Esophagus muscularis mucosa (tissue), 4 donors: ENCODE data around the gene HBZ. TPM values are rescaled to one million over a fixed set of nuclear protein-coding genes. Genes with fewer than 3 reads are reported as not detected.

Experiments used
- DNase-seq: peaks from one replicate; pipeline ENCODE4 v3.0.0-alpha.2; 2017; ENCODE audit errors: extremely low spot score
- H3K27ac ChIP-seq, 4 donors: fragments of 200-600 bp; sonication (generic); replicated peaks in 1 of 4; 1 replicate in 3 of 4; 2 replicates in 1 of 4; pipeline ENCODE4 v1.5.1; 2016 to 2019; ENCODE audit warnings: mild to moderate bottlenecking in 1 of 4
- H3K27me3 ChIP-seq, 4 donors: fragments of 200-600 bp; sonication (generic); one replicate each; pipeline versions ENCODE4 v1.5.1 to v1.6.0; 2016 to 2019
- H3K36me3 ChIP-seq, 4 donors: fragments of 200-600 bp; sonication (generic); one replicate each; pipeline ENCODE4 v1.5.1; 2016 to 2019
- H3K4me1 ChIP-seq, 4 donors: fragments of 200-600 bp; sonication (generic); one replicate each; pipeline ENCODE4 v1.5.1; 2016 to 2019
- H3K4me3 ChIP-seq, 4 donors: fragments of 200-600 bp; sonication (generic); 1 replicate in 2 of 4; 2 replicates in 2 of 4; pipeline ENCODE4 v1.5.1; 2016 to 2019; ENCODE audit warnings: mild to moderate bottlenecking in 4 of 4, moderate library complexity in 1 of 4
- H3K9me3 ChIP-seq, 4 donors: fragments of 200-600 bp; sonication (generic); 1 replicate in 3 of 4; 2 replicates in 1 of 4; pipeline ENCODE4 v1.5.1; 2016 to 2019
- CTCF ChIP-seq, 3 experiments: fragments of 200-600 bp in 2 of 3; fragments of 450-650 bp in 1 of 3; sonication (generic) in 2 of 3; IDR thresholded peaks; one replicate each; pipeline ENCODE4 v1.5.1; 2017 to 2019; ENCODE audit warnings: antibody characterized with exemption in 3 of 3, mild to moderate bottlenecking in 2 of 3, moderate library complexity in 1 of 3
- EP300 ChIP-seq: sonication (generic); formaldehyde crosslinking; IDR thresholded peaks from one replicate; pipeline ENCODE4 v1.6.1; 2017; ENCODE audit warnings: antibody characterized with exemption
- POLR2A ChIP-seq: fragments of 450-650 bp; IDR thresholded peaks from one replicate; pipeline ENCODE4 v1.6.1; 2017; ENCODE audit warnings: antibody characterized with exemption, moderate library complexity, mild to moderate bottlenecking, low read depth
- POLR2AphosphoS5 ChIP-seq, 2 donors: sonication (generic); formaldehyde crosslinking; IDR thresholded peaks; one replicate each; pipeline ENCODE4 v1.6.1; 2017; ENCODE audit warnings: antibody characterized with exemption in 2 of 2
- WGBS: methylation state at CpG from one replicate; pipeline ENCODE4 v1.1.5; 2018; 5-methylcytosine and 5-hydroxymethylcytosine counted together
- intact Hi-C: fragments of 100-400 bp; cut with DNase I; formaldehyde crosslinking; loops from one replicate; pipeline ENCODE4 v1.15.1; 2023
- total RNA-seq, 4 donors: library from RNA; depleted of rRNA; stranded (reverse); fragments of >200 nt; gene quantifications; one replicate each; pipeline versions ENCODE4 v1.1.0 to v1.2.1, GENCODE V29; 2016

HBZ gene
- total RNA-seq, 4 donors from 2014 or later = not detected

DNA sequence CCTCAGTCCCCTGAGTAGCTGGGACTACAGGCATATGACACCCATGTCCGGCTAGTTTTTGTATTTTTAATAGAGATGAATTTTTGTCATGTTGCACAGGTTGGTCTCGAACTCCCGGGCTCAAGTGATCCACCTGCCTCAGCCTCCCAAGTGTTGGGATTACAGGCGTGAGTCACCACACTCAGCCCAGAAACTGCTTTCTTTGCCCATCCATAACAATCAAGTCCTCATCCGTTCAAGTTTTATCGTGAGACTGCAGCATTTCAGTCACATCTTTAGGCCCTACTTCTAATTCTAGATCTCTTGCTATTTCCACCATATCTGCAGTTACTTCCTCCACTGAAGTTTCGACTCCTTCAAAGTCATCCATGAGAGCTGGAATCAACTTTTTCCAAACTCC is 20.3 kb upstream of the HBZ start:
- H3K4me3 ChIP-seq = no peak overlapping the region
- intact Hi-C loops = no loop called here
- no peak for TF ChIP-seq POLR2A
- no peak for TF ChIP-seq POLR2AphosphoS5 (IDR thresholded peaks at IDR 0.05)
- TF ChIP-seq CTCF (IDR thresholded peaks at IDR 0.05) = no peak
- no peak for TF ChIP-seq EP300

DNA sequence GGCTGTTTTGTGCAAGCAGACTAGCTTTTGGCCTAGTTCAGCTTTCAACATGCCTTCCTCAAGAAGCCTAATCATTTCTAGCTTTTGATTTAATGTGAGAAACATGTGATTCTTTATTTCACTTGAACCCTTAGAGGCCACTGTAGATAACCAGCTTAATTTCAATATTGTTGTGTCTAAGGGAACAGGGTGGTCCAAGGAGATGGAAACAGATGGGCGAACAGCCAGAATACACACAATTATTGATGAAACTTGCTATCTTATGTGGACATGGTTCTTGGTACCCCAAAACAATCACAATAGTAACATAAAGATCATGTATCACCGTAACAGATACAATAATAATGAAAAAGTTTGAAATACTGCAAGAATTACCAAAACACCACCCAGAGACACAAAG is 18.7 kb upstream of the HBZ start:
- no peak overlapping the region for H3K27ac ChIP-seq
- H3K27me3 ChIP-seq = no peaks in the 10 kb centered on the region
- intact Hi-C loops = no loop called here
- H3K4me1 ChIP-seq = peaks cover 6 to 10% (median 9%) of the 10 kb centered on the region in 4 donors
- TF ChIP-seq POLR2A (no peak), EP300 (no peak), POLR2AphosphoS5 (IDR thresholded peaks at IDR 0.05) (no peak), CTCF (IDR thresholded peaks at IDR 0.05) (no peak)
- H3K36me3 ChIP-seq = peaks cover 0 to 13% (median 2%) of the 10 kb centered on the region in 4 donors
- H3K9me3 ChIP-seq = no peaks in the 10 kb centered on the region
- no peak overlapping the region for H3K4me3 ChIP-seq
- 98% methylated on average over 2 of the region's 2 CpGs for WGBS
- no peak for DNase-seq

More for the DNA sequence above, 20.3 kb upstream of the HBZ start:
- Histone ChIP-seq H3K9me3 (no peaks in the 10 kb centered on the region), H3K27ac (no peak overlapping the region), H3K4me1 (peaks cover 0 to 2% (median 1%) of the 10 kb centered on the region in 4 donors), H3K36me3 (peaks cover 0 to 13% (median 2%) of the 10 kb centered on the region in 4 donors), H3K27me3 (no peaks in the 10 kb centered on the region)
- 96% methylated on average over 7 of the region's 7 CpGs for WGBS
- no peak for DNase-seq

GRCh38 chr16:138049-138417 is 14.4 kb upstream of the HBZ start:
- Histone ChIP-seq H3K27me3 (peaks cover 0 to 7% (median 0%) of the 10 kb centered on the region in 4 donors), H3K4me3 (peak overlapping the region; percentile 71 to 89 (median 72)), H3K27ac (peak overlapping the region; percentile 79 to 88 (median 87)), H3K4me1 (peaks cover 6 to 17% (median 12%) of the 10 kb centered on the region in 4 donors), H3K36me3 (no peaks in the 10 kb centered on the region), H3K9me3 (no peaks in the 10 kb centered on the region)
- DNase-seq = no peak
- intact Hi-C loops = no loop called here
- WGBS = 3% methylated on average over 14 of the region's 30 CpGs
- TF ChIP-seq POLR2AphosphoS5 (IDR thresholded peaks at IDR 0.05) (no peak), EP300 (no peak), CTCF (IDR thresholded peaks at IDR 0.05) (no peak), POLR2A (no peak)

GRCh38 chr16:140175-140857 is 12.1 kb upstream of the HBZ start:
- Histone ChIP-seq H3K36me3 (no peaks in the 10 kb centered on the region), H3K27ac (no peak overlapping the region), H3K9me3 (no peaks in the 10 kb centered on the region), H3K4me3 (no peak overlapping the region), H3K27me3 (peaks cover 0 to 11% (median 2%) of the 10 kb centered on the region in 4 donors), H3K4me1 (peaks cover 6 to 17% (median 12%) of the 10 kb centered on the region in 4 donors)
- DNase-seq = no peak
- intact Hi-C loops = no loop called here
- 71% methylated on average over 10 of the region's 10 CpGs for WGBS
- TF ChIP-seq EP300 = no peak

DNA sequence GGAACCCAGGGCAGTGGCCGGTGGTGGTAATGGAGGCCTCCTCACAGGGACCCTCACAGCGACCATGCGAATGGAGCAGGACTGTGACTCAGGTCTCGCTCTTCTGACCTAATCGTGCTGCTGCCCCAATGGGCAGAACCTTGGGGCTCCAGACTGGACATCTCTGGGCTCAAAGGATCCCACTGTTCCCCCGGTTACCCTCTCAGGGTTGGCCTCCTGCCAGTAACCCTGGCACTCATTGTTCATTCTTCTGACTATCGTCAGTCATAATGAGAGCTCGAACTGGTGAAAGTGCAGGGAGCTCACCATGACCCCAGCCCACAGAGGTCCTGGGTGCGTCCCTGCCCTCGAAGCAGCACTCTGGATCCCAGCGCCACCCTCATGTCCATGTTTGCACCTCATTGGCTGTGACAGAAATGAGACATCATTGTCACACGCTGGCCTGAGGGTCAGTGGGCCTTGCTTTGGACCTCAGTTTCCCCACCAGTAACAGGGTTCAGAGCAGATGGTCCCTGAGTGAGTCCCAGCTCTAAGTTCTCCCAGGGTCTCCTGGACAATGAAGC is 10.0 kb upstream of the HBZ start:
- Histone ChIP-seq H3K27ac (no peak overlapping the region), H3K9me3 (no peaks in the 10 kb centered on the region), H3K36me3 (no peaks in the 10 kb centered on the region), H3K4me1 (peaks cover 3 to 12% (median 8%) of the 10 kb centered on the region in 4 donors), H3K4me3 (no peak overlapping the region), H3K27me3 (peaks cover 0 to 32% (median 2%) of the 10 kb centered on the region in 4 donors)
- TF ChIP-seq POLR2AphosphoS5 (IDR thresholded peaks at IDR 0.05) = no peak
- no peak for TF ChIP-seq POLR2A
- no peak for TF ChIP-seq CTCF (IDR thresholded peaks at IDR 0.05)
- no peak for TF ChIP-seq EP300
- no peak for DNase-seq
- intact Hi-C loops = no loop called here
- 76% methylated on average over 12 of the region's 12 CpGs for WGBS
